Gastroesophageal sphincter (tissue), 4 donors: ENCODE results near the gene RARRES1. TPM values are rescaled to one million over a fixed set of nuclear protein-coding genes. Genes with fewer than 3 reads are reported as not detected.

Source experiments
- ATAC-seq: fragments of 150-250 bp; one replicate; pipeline ENCODE4 v1.9.1; 2016; ENCODE audit warnings: mild to moderate bottlenecking, moderate library complexity
- H3K27ac ChIP-seq, 4 donors: fragments of 200-600 bp; sonication (generic) in 3 of 4; 1 replicate in 3 of 4; 2 replicates in 1 of 4; pipeline ENCODE4 v1.5.1; 2016 to 2019
- H3K27me3 ChIP-seq: fragments of 200-600 bp; sonication (generic); one replicate; pipeline ENCODE4 v1.5.1; 2019
- H3K36me3 ChIP-seq, 2 donors: fragments of 200-600 bp; sonication (generic); one replicate each; pipeline ENCODE4 v1.5.1; 2019; ENCODE audit warnings: control low read depth in 1 of 2
- H3K4me1 ChIP-seq, 3 donors: fragments of 200-600 bp; sonication (generic); 1 replicate in 2 of 3; 2 replicates in 1 of 3; pipeline ENCODE4 v1.5.1; 2016 to 2019; ENCODE audit warnings: control low read depth in 2 of 3
- H3K4me3 ChIP-seq, 2 donors: fragments of 200-600 bp; sonication (generic); one replicate each; pipeline ENCODE4 v1.5.1; 2019; ENCODE audit warnings: mild to moderate bottlenecking in 1 of 2, moderate library complexity in 1 of 2
- H3K9me3 ChIP-seq, 3 donors: fragments of 200-600 bp; sonication (generic); one replicate each; pipeline ENCODE4 v1.5.1; 2017 to 2019; ENCODE audit warnings: control low read depth in 2 of 3
- CTCF ChIP-seq, 4 experiments: fragments of 200-600 bp in 2 of 4; fragments of 450-650 bp in 2 of 4; sonication (generic) in 1 of 4; IDR thresholded peaks; one replicate each; pipeline ENCODE4 v1.5.1; 2017 to 2019; ENCODE audit warnings: antibody characterized with exemption in 4 of 4, mild to moderate bottlenecking in 2 of 4, moderate library complexity in 2 of 4
- EP300 ChIP-seq: sonication (generic); formaldehyde crosslinking; IDR thresholded peaks from one replicate; pipeline ENCODE4 v1.6.1; 2017; ENCODE audit warnings: antibody characterized with exemption, mild to moderate bottlenecking
- POLR2A ChIP-seq, 2 donors: fragments of 450-650 bp; IDR thresholded peaks; one replicate each; pipeline ENCODE4 v1.6.1; 2017; ENCODE audit warnings: antibody characterized with exemption in 2 of 2, mild to moderate bottlenecking in 2 of 2, moderate library complexity in 1 of 2
- POLR2AphosphoS5 ChIP-seq: sonication (generic); formaldehyde crosslinking; IDR thresholded peaks from one replicate; pipeline ENCODE4 v1.6.1; 2017; ENCODE audit warnings: antibody characterized with exemption
- WGBS, 2 donors: methylation state at CpG; one replicate each; pipeline ENCODE4 v1.1.5; 2018; ENCODE audit warnings: low coverage in 1 of 2; 5-methylcytosine and 5-hydroxymethylcytosine counted together
- total RNA-seq, 4 donors: library from RNA; depleted of rRNA; stranded (reverse); fragments of >200 nt; gene quantifications; one replicate each; pipeline ENCODE4 v1.1.0, GENCODE V29; 2016

RARRES1 gene
- total RNA-seq, 4 donors from 2014 or later: 4.8 to 110 (median 42.7) TPM

GRCh38 chr3:158680861-158681260 lies 51.4 kb downstream of the RARRES1 start:
- Histone ChIP-seq H3K27me3 (no peaks in the 10 kb centered on the region), H3K4me1 (no peaks in the 10 kb centered on the region), H3K9me3 (no peaks in the 10 kb centered on the region), H3K36me3 (peaks cover 3 to 69% of the 10 kb centered on the region in 2 donors), H3K4me3 (no peak overlapping the region), H3K27ac (no peak overlapping the region)
- no peak for ATAC-seq
- no peak for TF ChIP-seq POLR2A (IDR thresholded peaks at IDR 0.05)
- no peak for TF ChIP-seq CTCF (IDR thresholded peaks at IDR 0.05)
- no peak for TF ChIP-seq EP300
- no peak for TF ChIP-seq POLR2AphosphoS5
- 65 to 66% methylated on average over 2 of the region's 2 CpGs for WGBS, 2 donors

- no peak overlapping the region for H3K4me3 ChIP-seq
- WGBS, 2 donors: 16 to 56% methylated on average over 1 of the region's 1 CpG
- no peak for ATAC-seq
- no peaks in the 10 kb centered on the region for H3K4me1 ChIP-seq
- H3K9me3 ChIP-seq: no peaks in the 10 kb centered on the region
- H3K27ac ChIP-seq: no peak overlapping the region
- H3K36me3 ChIP-seq: peaks cover 3 to 62% of the 10 kb centered on the region in 2 donors
- no peaks in the 10 kb centered on the region for H3K27me3 ChIP-seq
- TF ChIP-seq CTCF (IDR thresholded peaks at IDR 0.05): no peak
- TF ChIP-seq POLR2A (IDR thresholded peaks at IDR 0.05): no peak
- TF ChIP-seq EP300: no peak
- no peak for TF ChIP-seq POLR2AphosphoS5
These were observed 52.7 kb downstream of the RARRES1 start for GRCh38 chr3:158679547-158680000.

GRCh38 chr3:158678687-158679086 lies 53.6 kb downstream of the RARRES1 start:
- no peaks in the 10 kb centered on the region for H3K27me3 ChIP-seq
- TF ChIP-seq EP300: no peak
- TF ChIP-seq POLR2AphosphoS5: no peak
- TF ChIP-seq CTCF (IDR thresholded peaks at IDR 0.05): no peak
- no peak for TF ChIP-seq POLR2A (IDR thresholded peaks at IDR 0.05)
- H3K4me1 ChIP-seq: no peaks in the 10 kb centered on the region
- H3K36me3 ChIP-seq: peaks cover 3 to 64% of the 10 kb centered on the region in 2 donors
- no peak overlapping the region for H3K4me3 ChIP-seq
- 77 to 100% methylated on average over 2 of the region's 2 CpGs for WGBS, 2 donors
- H3K27ac ChIP-seq: no peak overlapping the region
- no peaks in the 10 kb centered on the region for H3K9me3 ChIP-seq
- no peak for ATAC-seq

- no peaks in the 10 kb centered on the region for H3K9me3 ChIP-seq
- peak within 1 kb of the TSS; percentile 44 to 53 for H3K4me3 ChIP-seq
- H3K4me1 ChIP-seq: peaks cover 0 to 26% (median 0%) of the 10 kb centered on the region in 3 donors
- H3K36me3 ChIP-seq: peaks cover 0 to 48% of the 10 kb centered on the region in 2 donors
- no peaks in the 10 kb centered on the region for H3K27me3 ChIP-seq
- peak within 1 kb of the TSS; percentile 8 to 80 (median 74) for H3K27ac ChIP-seq
- 0% methylated on average over 1 of the region's 30 CpGs; no CpG with 5 or more reads in 1 of the 2 donors for WGBS, 2 donors
- ATAC-seq: peak; percentile 96
- TF ChIP-seq CTCF (IDR thresholded peaks at IDR 0.05): peak; percentile 29 to 70 (median 58)
- TF ChIP-seq POLR2A (IDR thresholded peaks at IDR 0.05): peak in 1 of 2 donors; percentile 24
- TF ChIP-seq EP300: no peak
- TF ChIP-seq POLR2AphosphoS5: peak; percentile 15
These were observed 59.8 kb downstream of the RARRES1 start, which contains the start of gene LXN for GRCh38 chr3:158672215-158673176. TSS of gene LXN (minus strand) at chr3:158672648. CDS start at chr3:158672478, 170 bp downstream.
